ENCODE data around the gene NBEAL2.

NBEAL2 gene

DNA sequence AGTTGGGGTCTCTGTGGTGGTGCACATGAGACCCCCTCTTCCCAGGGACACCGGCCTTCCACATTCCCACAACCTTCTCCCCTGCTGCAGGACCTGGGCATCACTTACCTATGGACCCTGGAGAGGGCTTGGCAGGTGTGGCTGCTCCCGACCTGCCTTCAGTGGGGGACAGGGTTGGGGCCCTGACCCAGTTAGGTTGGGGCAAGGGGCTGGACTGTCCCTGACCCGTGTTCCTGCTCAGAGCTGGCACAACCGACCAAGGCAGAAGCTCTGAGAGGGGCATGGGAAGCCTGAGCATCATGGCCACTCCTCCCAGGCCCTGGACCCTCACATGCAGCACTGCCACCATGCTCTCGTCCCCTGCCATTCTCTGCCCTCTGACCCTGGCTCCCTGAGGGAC lies 6.1 kb downstream of the NBEAL2 start:
- POLR2A ChIA-PET: no interaction called here
- TF ChIP-seq, protein P1, sequence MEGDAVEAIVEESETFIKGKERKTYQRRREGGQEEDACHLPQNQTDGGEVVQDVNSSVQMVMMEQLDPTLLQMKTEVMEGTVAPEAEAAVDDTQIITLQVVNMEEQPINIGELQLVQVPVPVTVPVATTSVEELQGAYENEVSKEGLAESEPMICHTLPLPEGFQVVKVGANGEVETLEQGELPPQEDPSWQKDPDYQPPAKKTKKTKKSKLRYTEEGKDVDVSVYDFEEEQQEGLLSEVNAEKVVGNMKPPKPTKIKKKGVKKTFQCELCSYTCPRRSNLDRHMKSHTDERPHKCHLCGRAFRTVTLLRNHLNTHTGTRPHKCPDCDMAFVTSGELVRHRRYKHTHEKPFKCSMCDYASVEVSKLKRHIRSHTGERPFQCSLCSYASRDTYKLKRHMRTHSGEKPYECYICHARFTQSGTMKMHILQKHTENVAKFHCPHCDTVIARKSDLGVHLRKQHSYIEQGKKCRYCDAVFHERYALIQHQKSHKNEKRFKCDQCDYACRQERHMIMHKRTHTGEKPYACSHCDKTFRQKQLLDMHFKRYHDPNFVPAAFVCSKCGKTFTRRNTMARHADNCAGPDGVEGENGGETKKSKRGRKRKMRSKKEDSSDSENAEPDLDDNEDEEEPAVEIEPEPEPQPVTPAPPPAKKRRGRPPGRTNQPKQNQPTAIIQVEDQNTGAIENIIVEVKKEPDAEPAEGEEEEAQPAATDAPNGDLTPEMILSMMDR (IDR thresholded peaks at IDR 0.05; ENCODE audit: control extremely low read depth, extremely low read depth, low read depth, missing control alignments): no peak
- no peak for DNase-seq (ENCODE audit: extremely low spot score)
- CTCF ChIA-PET: interaction anchor here (2.0 kb wide), 1 partner anchor 13 kb away, joined by 6 read pairs; no protein-coding TSS in a partner anchor

DNA sequence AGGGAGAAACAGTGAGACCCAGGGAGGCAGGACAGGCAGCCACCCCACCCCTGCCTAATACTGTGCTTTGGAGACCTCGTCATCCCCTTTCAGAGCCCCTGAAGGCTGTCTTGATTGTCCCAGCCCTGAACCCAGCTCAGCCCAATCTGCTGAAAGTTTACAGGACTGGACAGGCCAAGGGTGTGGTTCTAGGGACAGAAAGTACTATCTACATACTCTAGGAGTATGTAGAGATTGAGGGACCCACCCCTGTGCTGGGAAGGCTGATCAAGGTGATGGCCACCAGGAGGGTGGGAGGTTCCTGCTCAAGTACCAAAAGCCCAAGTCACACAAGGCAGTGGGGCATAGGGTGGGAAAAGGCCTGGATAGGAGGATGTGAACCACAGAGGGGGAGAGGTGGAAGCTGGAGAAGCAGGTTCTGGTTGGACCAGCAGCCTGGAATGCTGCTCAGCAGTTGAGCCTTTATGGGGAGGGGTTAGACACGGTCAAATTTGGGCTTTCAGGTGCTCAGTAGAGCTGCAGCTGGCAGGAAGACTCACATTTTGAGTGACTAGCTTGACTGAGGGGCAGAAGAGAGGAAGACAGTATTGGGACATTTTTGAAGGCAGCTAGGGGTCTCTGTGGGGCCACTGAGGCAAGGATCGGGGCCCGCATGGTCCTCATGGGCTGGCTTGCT lies 6.7 kb downstream of the NBEAL2 start:
- POLR2A ChIA-PET: no interaction called here
- DNase-seq (ENCODE audit: extremely low spot score): no peak
- CTCF ChIA-PET: interaction anchor here (1.8 to 2.0 kb wide), 2 partner anchors 12 to 126 kb away, joined by 4 to 6 read pairs; no protein-coding TSS in a partner anchor
- TF ChIP-seq, protein P1 (IDR thresholded peaks at IDR 0.05; ENCODE audit: control extremely low read depth, extremely low read depth, low read depth, missing control alignments): no peak

DNA sequence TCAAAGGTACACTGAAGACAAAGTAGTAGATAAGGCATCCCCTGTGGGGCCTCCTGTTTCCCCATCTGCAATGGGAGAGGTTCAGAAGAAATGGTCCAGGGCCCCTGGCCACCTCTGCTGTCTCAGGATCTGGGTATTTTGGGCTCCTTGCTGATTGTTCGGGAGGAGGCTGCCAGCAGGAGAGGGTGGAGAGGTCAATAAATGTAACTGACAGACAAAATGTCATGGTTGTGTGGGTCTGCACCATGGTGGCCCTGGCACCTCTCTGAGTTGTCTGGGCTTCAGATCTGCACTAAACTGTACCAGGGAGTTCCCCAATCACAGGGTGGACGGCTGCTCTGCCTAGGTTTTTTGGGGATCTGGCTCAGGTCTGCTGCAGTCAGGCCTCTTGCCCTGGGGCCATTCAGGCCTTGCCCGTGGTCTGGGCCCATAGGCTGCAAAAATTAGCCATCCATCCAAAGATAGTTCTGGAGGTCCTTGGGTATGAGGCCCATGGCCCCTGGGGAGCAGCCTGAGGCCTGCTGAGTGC lies 7.4 kb downstream of the NBEAL2 start:
- CTCF ChIA-PET: interaction anchor here (0.9 to 2.0 kb wide), 4 partner anchors 8 to 125 kb away, joined by 3 to 6 read pairs (median 4); no protein-coding TSS in a partner anchor
- TF ChIP-seq, protein P1 (IDR thresholded peaks at IDR 0.05; ENCODE audit: control extremely low read depth, extremely low read depth, low read depth, missing control alignments): no peak
- DNase-seq (ENCODE audit: extremely low spot score): no peak
- POLR2A ChIA-PET: no interaction called here

DNA sequence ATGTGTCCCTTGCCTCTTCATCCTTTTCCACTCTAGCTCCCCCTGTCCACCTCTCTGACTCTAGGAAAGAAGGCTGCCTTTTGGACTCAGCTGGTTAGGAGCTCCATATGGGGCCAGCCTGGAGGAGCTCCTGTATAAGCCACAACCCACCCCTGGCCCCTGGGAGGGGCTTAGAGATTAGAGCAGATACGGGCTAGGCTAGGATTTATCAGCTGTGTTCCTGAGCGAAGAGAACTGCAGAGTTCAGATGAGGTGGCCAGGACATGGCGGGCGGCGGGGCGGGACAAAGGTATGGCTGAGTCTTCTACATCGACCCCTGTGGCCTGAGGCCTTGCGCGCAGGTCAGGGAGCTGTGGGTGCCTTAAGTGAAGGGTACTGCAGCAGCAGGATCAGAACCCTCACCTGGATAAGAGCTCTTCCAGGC lies 7.9 kb downstream of the NBEAL2 start:
- CTCF ChIA-PET: interaction anchor here (0.9 to 1.8 kb wide), 3 partner anchors 9 to 125 kb away, joined by 3 to 5 read pairs (median 4); no protein-coding TSS in a partner anchor
- POLR2A ChIA-PET: no interaction called here
- TF ChIP-seq, protein P1 (IDR thresholded peaks at IDR 0.05; ENCODE audit: control extremely low read depth, extremely low read depth, low read depth, missing control alignments): peak; percentile 2
- no peak for DNase-seq (ENCODE audit: extremely low spot score)

DNA sequence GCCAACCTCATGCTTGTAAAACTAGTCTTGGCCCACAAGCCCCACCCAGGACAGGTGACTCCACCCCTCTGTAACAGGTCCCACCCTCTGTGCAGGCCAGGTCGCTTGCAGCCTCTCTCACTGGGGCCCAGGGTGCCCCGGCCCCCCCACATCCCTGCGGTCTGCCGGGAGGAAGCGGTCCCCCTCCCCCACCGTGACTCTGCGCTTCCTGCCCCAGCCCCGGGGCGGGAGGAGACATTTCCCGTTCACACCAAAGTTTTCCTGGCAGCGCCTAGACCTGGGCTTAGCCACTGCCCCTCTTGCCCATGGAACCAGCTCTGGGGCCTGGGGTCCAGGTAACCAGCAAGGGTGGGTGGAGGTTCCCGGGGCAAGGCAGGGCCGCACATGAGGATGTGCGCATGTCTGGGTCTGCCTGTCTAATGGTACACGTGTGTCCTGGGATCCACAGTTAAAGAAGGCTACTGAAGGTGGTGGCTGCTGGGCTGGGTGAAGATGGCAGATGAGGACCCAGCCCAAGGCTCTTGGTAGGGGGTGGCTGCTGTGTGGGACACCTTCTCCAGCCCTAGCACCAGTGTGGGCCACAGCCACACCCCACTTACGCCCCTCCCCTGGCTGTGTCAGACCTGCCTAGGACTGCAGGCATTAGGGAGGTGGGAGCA lies 8.4 kb downstream of the NBEAL2 start:
- TF ChIP-seq, protein P1 (IDR thresholded peaks at IDR 0.05; ENCODE audit: control extremely low read depth, extremely low read depth, low read depth, missing control alignments): no peak
- DNase-seq (ENCODE audit: extremely low spot score): peak; percentile 90
- CTCF ChIA-PET: interaction anchor here (0.9 to 1.8 kb wide), 3 partner anchors 10 to 124 kb away, joined by 3 to 5 read pairs (median 4); no protein-coding TSS in a partner anchor
- POLR2A ChIA-PET: no interaction called here

DNA sequence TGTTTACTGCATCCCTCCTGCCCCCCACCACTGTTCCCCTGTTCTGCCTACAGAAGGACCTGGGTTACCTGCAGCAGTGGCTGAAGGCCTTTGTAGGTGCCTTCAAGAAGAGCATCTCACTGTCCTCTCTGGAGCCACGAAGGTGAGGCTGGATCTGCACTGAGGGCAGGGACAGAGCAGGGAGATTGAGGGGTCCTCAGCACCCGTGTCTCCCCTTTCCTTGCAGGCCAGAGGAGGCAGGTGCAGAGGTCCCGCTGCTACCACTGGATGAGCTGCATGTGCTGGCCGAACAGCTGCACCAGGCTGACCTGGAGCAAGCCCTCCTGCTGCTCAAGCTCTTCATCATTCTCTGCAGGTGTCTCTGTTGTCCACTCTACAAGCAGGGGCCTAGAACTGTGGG lies 9.2 kb downstream of the NBEAL2 start:
- TF ChIP-seq, protein P1 (IDR thresholded peaks at IDR 0.05; ENCODE audit: control extremely low read depth, extremely low read depth, low read depth, missing control alignments): no peak
- POLR2A ChIA-PET: no interaction called here
- DNase-seq (ENCODE audit: extremely low spot score): no peak
- CTCF ChIA-PET: no interaction called here

Measured in GM10248 (cell line).